ENCODE results near the gene NSUN7.

The NSUN7 gene

GRCh38 chr4:40822420-40823166, 72.8 kb downstream of the NSUN7 start:
- DNase-seq: no peak

DNA sequence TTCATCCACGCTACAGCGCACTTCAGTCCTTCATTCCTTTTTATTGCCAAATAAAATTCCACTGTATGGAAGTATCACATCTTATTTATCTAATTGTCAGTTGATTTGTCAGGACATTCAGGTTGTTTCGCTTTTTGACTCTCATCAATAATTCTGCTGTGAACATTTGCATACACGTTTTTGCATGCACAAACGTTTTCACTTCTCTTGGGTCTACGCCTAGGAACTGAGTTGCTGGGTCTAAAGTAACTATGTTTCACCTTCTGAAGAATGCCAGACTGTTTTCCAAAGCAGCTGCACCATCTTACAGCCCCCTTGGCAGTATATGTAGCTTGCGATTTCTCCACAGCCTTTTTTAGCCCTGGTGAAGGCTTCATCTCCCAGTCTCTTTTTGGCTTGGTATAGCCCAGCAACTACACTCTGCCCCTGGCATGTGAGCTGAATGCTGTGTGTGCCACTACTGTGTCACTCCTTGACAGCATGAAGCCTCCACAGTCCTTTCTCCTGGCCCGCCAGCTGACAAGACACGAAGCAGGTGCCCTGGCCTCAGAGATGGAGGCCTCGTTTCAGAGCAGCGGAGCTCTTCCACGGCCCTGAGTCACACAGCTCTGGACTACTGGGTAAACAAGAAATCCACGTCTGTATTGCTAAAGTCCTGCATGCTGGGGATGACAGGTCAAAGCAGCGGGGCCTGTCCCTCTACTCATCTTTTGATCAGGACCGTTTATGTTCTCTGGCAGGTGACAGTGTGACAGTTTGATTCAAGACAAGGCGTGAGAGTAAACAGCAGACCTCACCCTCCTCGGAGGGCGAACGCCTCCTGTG, 75.5 kb downstream of the NSUN7 start:
- DNase-seq: no peak

DNA sequence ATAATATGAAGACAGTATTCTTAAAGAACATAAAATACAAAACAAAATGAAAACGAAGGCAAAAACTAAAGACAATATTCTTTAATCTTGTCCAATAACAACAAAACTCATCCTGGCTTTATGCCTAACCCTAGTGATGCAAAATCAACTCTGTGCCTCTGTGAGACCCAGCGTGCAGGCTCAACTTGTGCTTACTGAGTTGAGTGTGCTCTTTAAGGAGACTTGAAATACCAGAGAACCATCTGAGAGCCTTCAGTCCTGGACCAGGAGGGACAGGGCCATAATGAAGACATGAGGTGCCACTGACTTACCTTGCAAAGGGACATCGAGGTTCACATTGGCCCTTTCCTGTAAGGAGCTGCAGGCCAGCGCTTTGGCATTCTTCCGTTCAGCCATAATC, 77.1 kb downstream of the NSUN7 start:
- no peak for DNase-seq

- DNase-seq: no peak
Measured at GRCh38 chr4:40827758-40828157, 78.0 kb downstream of the NSUN7 start.

DNA sequence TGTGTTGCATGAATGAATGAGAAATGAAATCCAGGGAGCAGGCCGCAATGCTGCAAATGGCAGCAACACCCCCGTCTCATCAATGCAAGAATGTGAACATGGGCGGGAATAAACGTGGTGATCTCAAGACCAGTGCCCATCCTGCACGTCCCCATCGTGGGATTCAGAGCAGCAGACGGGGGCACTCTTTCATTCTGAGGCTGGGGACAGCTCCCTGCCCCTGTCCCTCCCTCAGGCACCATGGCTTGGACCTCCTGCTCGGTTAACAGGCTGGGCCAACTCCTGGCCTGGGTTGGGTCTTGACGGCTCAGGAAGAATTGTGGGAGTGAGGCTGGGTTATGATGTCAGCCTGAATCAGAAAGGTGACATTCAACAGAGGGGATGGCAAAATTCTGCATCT, 78.9 kb downstream of the NSUN7 start:
- no peak for DNase-seq

GRCh38 chr4:40829586-40829985, 79.8 kb downstream of the NSUN7 start:
- no peak for DNase-seq

GRCh38 chr4:40831146-40831907, 81.6 kb downstream of the NSUN7 start:
- DNase-seq: no peak

DNA sequence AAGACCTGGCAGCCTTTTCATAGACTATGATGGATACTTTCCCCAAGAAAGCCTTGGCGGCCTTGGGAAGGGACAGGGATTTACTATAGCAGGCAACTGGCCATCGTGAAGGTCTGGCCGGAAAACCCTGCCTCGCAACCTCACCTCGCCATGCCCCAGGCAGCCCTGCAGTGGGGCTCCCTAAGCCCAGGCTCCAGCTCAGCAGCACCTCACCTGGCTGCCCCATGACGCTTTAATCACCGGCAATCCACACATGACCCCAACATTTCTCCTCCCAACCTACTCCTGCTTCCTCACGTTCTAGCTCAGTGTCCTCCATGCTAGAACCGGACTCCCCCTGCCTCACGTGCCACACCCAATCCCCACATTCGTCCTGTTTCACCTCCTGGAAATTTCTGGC, 82.4 kb downstream of the NSUN7 start:
- DNase-seq: no peak

GRCh38 chr4:40833212-40833611, 83.5 kb downstream of the NSUN7 start:
- DNase-seq: no peak

GRCh38 chr4:40837094-40837870, 87.5 kb downstream of the NSUN7 start:
- no peak for DNase-seq

DNA sequence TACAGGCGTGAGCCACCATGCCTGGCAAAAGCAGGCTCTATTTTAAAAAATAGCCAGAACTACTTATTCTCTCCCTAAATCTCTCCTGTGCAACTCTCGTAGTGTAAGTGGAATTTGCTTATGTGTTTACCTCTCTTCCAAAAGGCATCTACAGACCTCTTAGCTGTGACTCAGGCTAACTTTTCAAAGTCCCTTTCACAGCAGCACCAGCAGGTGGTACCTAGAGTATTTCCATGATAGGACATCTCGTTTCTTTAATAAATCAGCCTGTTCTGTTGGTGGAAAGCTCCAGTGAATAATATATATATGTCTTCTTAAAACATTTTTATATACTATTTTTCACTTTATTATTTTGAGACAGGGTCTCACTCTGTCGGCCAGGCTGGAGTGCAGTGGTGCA, 89.0 kb downstream of the NSUN7 start:
- DNase-seq: no peak

DNA sequence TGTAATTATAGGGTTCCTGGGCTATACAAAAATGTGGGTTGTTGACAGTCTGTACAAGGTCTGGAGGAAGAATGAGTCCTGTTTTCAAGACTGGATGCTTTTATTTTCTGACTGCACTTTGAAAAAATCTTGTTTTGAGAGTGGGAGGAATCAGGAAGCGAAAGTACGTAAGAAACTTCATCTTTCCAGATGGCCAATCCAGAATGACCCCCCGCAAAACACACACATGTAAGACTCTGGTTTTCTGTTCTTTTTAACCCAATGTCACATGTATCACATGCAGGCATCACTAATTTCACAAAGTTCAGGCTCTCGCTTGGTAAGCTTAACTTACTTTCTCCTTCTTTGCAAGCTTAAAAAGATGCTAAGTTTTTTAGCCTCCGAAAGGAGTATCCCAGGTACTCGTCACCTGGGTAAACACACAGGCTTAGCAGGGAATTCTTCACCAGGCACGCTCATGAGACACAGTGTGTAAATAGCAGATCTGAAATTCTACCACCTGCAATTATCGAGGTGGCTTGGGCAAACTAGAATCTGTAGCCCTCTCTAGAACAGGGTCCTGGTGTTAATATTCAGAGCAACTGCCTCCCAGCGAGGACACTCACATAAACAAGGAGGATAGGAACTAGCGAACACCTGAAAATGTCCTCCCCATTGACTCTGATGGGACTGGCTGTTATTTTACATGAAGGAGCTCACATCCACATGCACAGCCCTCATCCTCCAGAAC, 90.7 kb downstream of the NSUN7 start:
- DNase-seq: no peak

DNA sequence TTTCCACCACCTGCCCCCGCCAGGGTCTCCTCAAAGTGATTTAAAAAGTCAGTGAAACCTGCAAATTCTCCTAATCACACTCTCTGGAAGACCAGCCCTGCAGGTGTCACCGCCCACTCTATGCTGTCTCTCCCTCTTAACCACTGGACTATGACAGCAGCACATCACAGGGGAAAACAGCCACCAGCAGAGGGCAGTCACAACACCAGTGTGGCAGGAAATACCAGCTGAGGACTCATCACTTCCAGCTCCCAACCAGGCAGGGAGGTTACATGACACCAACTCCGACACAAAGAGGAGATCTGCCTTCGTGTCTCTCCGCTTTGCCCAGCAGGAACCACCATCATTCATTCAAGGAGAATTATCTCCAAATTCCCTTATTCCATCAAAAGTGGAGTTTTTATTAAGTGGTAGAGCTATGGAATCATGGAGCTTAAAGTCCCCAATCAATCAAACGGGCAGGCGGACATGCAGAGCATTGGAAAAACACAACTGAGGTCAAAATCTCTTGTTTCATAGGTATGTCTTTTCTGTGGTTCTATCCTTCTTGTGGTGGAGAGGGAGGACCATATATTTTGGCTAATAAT, 91.3 kb downstream of the NSUN7 start:
- peak; percentile 45 for DNase-seq

GRCh38 chr4:40842318-40842717, 92.6 kb downstream of the NSUN7 start:
- DNase-seq: no peak

DNA sequence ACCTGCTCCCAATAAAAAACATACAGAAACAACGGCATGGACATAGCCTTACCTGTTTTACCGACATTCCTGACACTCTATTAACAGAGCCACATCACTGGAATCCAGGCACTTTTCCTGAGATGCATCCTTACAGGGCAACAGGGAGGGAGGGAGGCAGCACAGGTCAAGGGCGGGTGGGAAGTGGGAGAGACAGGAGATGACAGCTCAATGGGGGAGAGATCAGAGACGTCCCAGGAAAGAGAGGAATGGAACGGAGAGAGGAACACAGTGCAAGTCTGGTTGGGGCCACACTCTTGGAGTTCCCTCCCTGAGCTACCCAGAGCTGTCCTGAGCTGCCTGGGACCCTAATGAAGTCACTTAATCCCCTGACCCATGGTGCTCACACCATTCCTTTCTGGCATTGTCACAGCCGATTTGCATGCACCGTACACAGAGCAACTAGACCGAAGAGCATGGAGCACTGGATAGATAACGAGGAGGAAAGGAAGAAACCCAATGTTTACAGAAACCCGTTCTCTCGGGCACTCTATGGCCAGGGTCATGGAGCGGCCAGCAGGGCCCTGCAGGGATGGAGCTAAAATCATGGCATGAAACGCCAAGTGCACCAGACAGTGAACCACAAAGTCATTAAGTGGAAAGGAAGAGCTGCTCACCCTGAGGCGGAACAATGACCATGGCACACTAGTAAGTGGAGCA, 93.1 kb downstream of the NSUN7 start:
- no peak for DNase-seq

DNA sequence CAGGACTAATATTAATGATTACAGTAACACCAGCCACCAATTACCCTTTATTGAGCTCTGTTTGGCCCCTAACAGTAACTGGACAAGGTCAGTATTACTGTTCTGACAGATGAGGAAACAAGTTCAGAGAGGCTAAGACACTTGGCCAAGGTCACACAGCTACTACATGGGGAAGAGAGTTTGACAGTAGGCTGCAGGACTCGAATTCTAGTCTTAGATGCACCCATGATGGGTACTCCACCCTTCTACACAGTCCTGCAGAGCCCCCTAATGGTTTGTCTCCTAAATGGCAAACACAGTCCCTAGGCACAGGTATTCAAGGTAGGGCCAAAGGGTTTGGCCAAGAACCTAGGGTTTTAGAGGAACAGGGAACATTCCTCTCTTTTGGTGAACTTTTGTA, 93.9 kb downstream of the NSUN7 start:
- no peak for DNase-seq

DNA sequence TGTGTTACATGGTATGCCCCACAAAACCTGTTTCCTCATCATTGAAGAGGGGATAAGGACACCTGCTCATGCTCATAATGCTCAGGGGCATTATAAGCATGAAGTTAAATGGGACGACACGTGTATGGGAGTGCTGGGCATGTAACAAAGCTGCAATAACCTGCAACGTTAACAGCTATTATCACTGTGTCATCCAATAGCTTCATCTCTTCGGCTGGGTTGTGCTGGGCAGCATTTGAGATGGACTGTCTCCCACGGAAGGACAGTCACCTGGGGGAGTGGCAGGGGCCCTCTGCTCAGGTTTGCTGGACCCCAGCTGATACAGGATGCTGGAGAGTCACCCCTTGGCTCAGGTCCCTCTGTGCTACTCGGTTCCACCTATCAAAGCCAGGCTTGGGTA, 94.5 kb downstream of the NSUN7 start:
- no peak for DNase-seq

GRCh38 chr4:40845154-40845835, 95.5 kb downstream of the NSUN7 start:
- no peak for DNase-seq

GRCh38 chr4:40846532-40846931, 96.8 kb downstream of the NSUN7 start:
- no peak for DNase-seq

GRCh38 chr4:40848251-40848650, 98.5 kb downstream of the NSUN7 start:
- no peak for DNase-seq

- DNase-seq: no peak
Measured at GRCh38 chr4:40848940-40849339, 99.2 kb downstream of the NSUN7 start.

Measured in NCI-H2107 (cell line).